Thoracic aorta (tissue), 2 donors: ENCODE measurements around the gene PIWIL4. TPM values are rescaled to one million over a fixed set of nuclear protein-coding genes. Genes with fewer than 3 reads are reported as not detected.

Source experiments
- ATAC-seq: fragments of 150-250 bp; one replicate; pipeline ENCODE4 v1.8.0; 2017; ENCODE audit warnings: low read depth; ENCODE audit not compliant: insufficient number of reproducible peaks, low FRiP score
- DNase-seq: peaks from one replicate; pipeline ENCODE4 v3.0.0-alpha.2; 2020; ENCODE audit warnings: low spot score
- H3K27ac ChIP-seq, 2 donors: fragments of 200-600 bp; sonication (generic); 1 replicate in 1 of 2; 2 replicates in 1 of 2; pipeline ENCODE4 v1.5.1; 2016; ENCODE audit warnings: mild to moderate bottlenecking in 2 of 2, moderate library complexity in 2 of 2
- H3K27me3 ChIP-seq: fragments of 200-600 bp; sonication (generic); replicated peaks from 2 replicates; pipeline ENCODE4 v1.6.0; 2016; ENCODE audit warnings: mild to moderate bottlenecking; ENCODE audit not compliant: insufficient read depth
- H3K36me3 ChIP-seq: fragments of 200-600 bp; sonication (generic); one replicate; pipeline ENCODE4 v1.5.1; 2016
- H3K4me1 ChIP-seq, 2 donors: fragments of 200-600 bp; sonication (generic); 1 replicate in 1 of 2; 2 replicates in 1 of 2; pipeline versions ENCODE4 v1.5.1 to v1.6.0; 2016; ENCODE audit warnings: low read depth in 2 of 2, mild to moderate bottlenecking in 1 of 2; ENCODE audit not compliant: control insufficient read depth in 1 of 2
- H3K4me3 ChIP-seq: fragments of 200-600 bp; sonication (generic); 2 replicates; pipeline ENCODE4 v1.5.1; 2016; ENCODE audit warnings: mild to moderate bottlenecking
- H3K9me3 ChIP-seq: fragments of 200-600 bp; sonication (generic); 2 replicates; pipeline ENCODE4 v1.5.1; 2016
- total RNA-seq, 2 donors: library from RNA; depleted of rRNA; stranded (reverse); fragments of >200 nt; gene quantifications; one replicate each; pipeline versions ENCODE4 v1.1.0 to v1.2.3, GENCODE V29; 2016
- TF ChIP-seq, protein P1 (sequence below): fragments of 200-600 bp; sonication (generic); IDR thresholded peaks from one replicate; pipeline ENCODE4 v1.5.1; 2019; ENCODE audit warnings: antibody characterized with exemption

PIWIL4 gene
- total RNA-seq, 2 donors from 2014 or later = 11.5 to 13.5 TPM

GRCh38 chr11:94574193-94574961, 7.2 kb downstream of the PIWIL4 start:
- DNase-seq = no peak
- no peak for ATAC-seq
- Histone ChIP-seq H3K36me3 (no peaks in the 10 kb centered on the region), H3K27ac (peak overlapping the region in 1 of 2 donors; percentile 41), H3K27me3 (no peaks in the 10 kb centered on the region), H3K4me3 (peak overlapping the region; percentile 56), H3K9me3 (no peaks in the 10 kb centered on the region), H3K4me1 (peaks cover 0 to 7% of the 10 kb centered on the region in 2 donors)
- TF ChIP-seq, protein P1, sequence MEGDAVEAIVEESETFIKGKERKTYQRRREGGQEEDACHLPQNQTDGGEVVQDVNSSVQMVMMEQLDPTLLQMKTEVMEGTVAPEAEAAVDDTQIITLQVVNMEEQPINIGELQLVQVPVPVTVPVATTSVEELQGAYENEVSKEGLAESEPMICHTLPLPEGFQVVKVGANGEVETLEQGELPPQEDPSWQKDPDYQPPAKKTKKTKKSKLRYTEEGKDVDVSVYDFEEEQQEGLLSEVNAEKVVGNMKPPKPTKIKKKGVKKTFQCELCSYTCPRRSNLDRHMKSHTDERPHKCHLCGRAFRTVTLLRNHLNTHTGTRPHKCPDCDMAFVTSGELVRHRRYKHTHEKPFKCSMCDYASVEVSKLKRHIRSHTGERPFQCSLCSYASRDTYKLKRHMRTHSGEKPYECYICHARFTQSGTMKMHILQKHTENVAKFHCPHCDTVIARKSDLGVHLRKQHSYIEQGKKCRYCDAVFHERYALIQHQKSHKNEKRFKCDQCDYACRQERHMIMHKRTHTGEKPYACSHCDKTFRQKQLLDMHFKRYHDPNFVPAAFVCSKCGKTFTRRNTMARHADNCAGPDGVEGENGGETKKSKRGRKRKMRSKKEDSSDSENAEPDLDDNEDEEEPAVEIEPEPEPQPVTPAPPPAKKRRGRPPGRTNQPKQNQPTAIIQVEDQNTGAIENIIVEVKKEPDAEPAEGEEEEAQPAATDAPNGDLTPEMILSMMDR = no peak

DNA sequence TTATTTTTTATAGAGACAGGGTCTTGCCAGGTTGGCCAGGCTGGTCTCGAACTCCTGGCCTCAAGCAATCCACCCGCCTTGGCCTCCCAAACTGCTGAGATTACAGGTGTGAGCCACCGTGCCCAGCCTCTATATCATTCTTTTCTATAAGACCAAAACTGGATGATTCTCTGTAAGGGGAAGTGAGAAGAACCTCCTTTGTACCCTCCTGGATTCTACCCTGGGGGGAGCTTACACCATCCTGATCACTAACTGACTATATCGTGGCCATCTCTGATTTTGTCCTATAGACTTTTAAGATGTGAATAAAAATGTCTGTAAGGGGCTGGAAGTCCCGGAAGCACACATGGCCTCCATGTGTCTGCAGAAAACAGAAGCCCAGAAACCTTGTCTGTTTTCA, 9.1 kb downstream of the PIWIL4 start:
- H3K27me3 ChIP-seq = no peaks in the 10 kb centered on the region
- no peak overlapping the region for H3K27ac ChIP-seq
- H3K4me3 ChIP-seq = no peak overlapping the region
- TF ChIP-seq, protein P1 = no peak
- peaks cover 0 to 7% of the 10 kb centered on the region in 2 donors for H3K4me1 ChIP-seq
- ATAC-seq (no peak), DNase-seq (no peak)
- no peaks in the 10 kb centered on the region for H3K9me3 ChIP-seq
- H3K36me3 ChIP-seq = no peaks in the 10 kb centered on the region

DNA sequence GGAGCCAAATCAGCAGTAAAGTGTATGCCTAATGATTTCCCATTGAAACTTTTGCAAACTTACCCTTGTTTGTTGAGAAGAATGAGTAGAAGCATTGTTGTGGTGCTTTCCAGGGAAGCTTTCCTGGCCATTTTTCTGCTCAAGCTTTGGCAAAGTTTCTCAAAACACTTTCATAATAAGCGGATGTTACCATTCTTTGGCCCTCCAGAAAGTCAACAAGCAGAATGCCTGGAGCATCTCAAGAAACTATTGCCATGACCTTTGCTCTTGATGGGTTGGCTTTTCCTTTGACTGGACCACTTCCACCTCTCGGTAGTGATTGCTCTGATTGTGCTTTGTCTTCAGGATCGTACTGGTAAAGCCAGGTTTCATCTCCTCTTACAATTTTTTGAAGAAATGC, 10.7 kb downstream of the PIWIL4 start:
- no peak for ATAC-seq

GRCh38 chr11:94581926-94582325, 14.8 kb downstream of the PIWIL4 start:
- Histone ChIP-seq H3K36me3 (no peaks in the 10 kb centered on the region), H3K4me1 (no peaks in the 10 kb centered on the region), H3K27me3 (no peaks in the 10 kb centered on the region), H3K9me3 (no peaks in the 10 kb centered on the region), H3K4me3 (no peak overlapping the region), H3K27ac (no peak overlapping the region)
- TF ChIP-seq, protein P1 = no peak
- ATAC-seq (no peak), DNase-seq (no peak)

More for the DNA sequence above, 10.7 kb downstream of the PIWIL4 start:
- no peak overlapping the region for H3K27ac ChIP-seq
- H3K36me3 ChIP-seq = no peaks in the 10 kb centered on the region
- peaks cover 0 to 7% of the 10 kb centered on the region in 2 donors for H3K4me1 ChIP-seq
- DNase-seq = no peak
- TF ChIP-seq, protein P1 = no peak
- H3K27me3 ChIP-seq = no peaks in the 10 kb centered on the region
- no peaks in the 10 kb centered on the region for H3K9me3 ChIP-seq
- no peak overlapping the region for H3K4me3 ChIP-seq

- Histone ChIP-seq H3K9me3 (no peaks in the 10 kb centered on the region), H3K27me3 (no peaks in the 10 kb centered on the region), H3K4me3 (no peak overlapping the region), H3K36me3 (no peaks in the 10 kb centered on the region), H3K4me1 (no peaks in the 10 kb centered on the region), H3K27ac (no peak overlapping the region)
- DNase-seq = no peak
- ATAC-seq = no peak
- TF ChIP-seq, protein P1 = no peak
Observed at GRCh38 chr11:94583213-94583865, 16.2 kb downstream of the PIWIL4 start.
